Spleen (tissue), 7 donors: ENCODE measurements around the gene KCTD4.

ENCODE experiments used
- POLR2A ChIP-seq, 3 donors: fragments of 450-650 bp; IDR thresholded peaks; one replicate each; pipeline ENCODE4 v1.5.1; 2017; ENCODE audit warnings: antibody characterized with exemption in 3 of 3, mild to moderate bottlenecking in 1 of 3
- POLR2AphosphoS5 ChIP-seq, 3 donors: sonication (generic); formaldehyde crosslinking; IDR thresholded peaks; one replicate each; pipeline ENCODE4 v1.5.1; 2017; ENCODE audit warnings: antibody characterized with exemption in 3 of 3
- TF ChIP-seq, protein P1 (sequence below), 11 experiments: fragments of 200-600 bp in 7 of 11; fragments of 450-650 bp in 4 of 11; sonication (generic) in 4 of 11; IDR thresholded peaks in 8 of 11; conservative IDR thresholded peaks in 3 of 11; 1 replicate in 7 of 11; 2 replicates in 4 of 11; pipeline versions ENCODE4 v1.4.0 to v1.8.0; 2016 to 2021; ENCODE audit warnings: antibody characterized with exemption in 11 of 11, inconsistent platforms in 4 of 11, mild to moderate bottlenecking in 1 of 11
- donor health status: DM: no; HTN: no; CAD: no; lungs with moderate emphysema.
- donor health status: DM: no; HTN: no; CAD: no.
- donor health status: DM: no; HTN: no; CAD: no.

GRCh38 chr13:45167611-45168554 is 33.0 kb downstream of the KCTD4 start:
- TF ChIP-seq, protein P1, sequence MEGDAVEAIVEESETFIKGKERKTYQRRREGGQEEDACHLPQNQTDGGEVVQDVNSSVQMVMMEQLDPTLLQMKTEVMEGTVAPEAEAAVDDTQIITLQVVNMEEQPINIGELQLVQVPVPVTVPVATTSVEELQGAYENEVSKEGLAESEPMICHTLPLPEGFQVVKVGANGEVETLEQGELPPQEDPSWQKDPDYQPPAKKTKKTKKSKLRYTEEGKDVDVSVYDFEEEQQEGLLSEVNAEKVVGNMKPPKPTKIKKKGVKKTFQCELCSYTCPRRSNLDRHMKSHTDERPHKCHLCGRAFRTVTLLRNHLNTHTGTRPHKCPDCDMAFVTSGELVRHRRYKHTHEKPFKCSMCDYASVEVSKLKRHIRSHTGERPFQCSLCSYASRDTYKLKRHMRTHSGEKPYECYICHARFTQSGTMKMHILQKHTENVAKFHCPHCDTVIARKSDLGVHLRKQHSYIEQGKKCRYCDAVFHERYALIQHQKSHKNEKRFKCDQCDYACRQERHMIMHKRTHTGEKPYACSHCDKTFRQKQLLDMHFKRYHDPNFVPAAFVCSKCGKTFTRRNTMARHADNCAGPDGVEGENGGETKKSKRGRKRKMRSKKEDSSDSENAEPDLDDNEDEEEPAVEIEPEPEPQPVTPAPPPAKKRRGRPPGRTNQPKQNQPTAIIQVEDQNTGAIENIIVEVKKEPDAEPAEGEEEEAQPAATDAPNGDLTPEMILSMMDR (IDR thresholded peaks at IDR 0.05 in 8 of 11, conservative IDR thresholded peaks at IDR 0.05 in 3 of 11) = no peak
- TF ChIP-seq POLR2A (IDR thresholded peaks at IDR 0.05) (no peak), POLR2AphosphoS5 (IDR thresholded peaks at IDR 0.05) (no peak)
